GM23338 (cell line): ENCODE data around the gene BDKRB1. TPM values are rescaled to one million over a fixed set of nuclear protein-coding genes. Genes with fewer than 3 reads are reported as not detected.

Experiments
- ATAC-seq: fragments of 200-7000 bp; cut with Tn5 transposase; 3 replicates; pipeline ENCODE4 v1.9.1; 2020
- DNase-seq: peaks from one replicate; pipeline ENCODE4 v3.0.0-alpha.2; 2015; ENCODE audit warnings: low spot score
- H2AFZ ChIP-seq: fragments of 200-600 bp; sonication (generic); 2 replicates; pipeline ENCODE4 v1.8.0; 2016; ENCODE audit warnings: antibody characterized with exemption, mild to moderate bottlenecking, moderate library complexity
- H3F3A ChIP-seq: fragments of 200-600 bp; sonication (generic); replicated peaks from 2 replicates; pipeline ENCODE4 v1.8.0; 2017; ENCODE audit warnings: antibody characterized with exemption, mixed run types, low read depth
- H3K27ac ChIP-seq: fragments of 200-600 bp; sonication (generic); 2 replicates; pipeline ENCODE4 v1.6.1; 2016; ENCODE audit warnings: low read depth
- H3K27me3 ChIP-seq: fragments of 200-600 bp; sonication (generic); 2 replicates; pipeline ENCODE4 v1.8.0; 2016; ENCODE audit warnings: mild to moderate bottlenecking, mixed run types, moderate library complexity; ENCODE audit not compliant: insufficient read depth
- H3K36me3 ChIP-seq: fragments of 200-600 bp; sonication (generic); 2 replicates; pipeline ENCODE4 v1.8.0; 2016; ENCODE audit warnings: mild to moderate bottlenecking; ENCODE audit not compliant: insufficient read depth
- H3K4me1 ChIP-seq: fragments of 200-600 bp; sonication (generic); 2 replicates; pipeline ENCODE4 v1.8.0; 2016; ENCODE audit warnings: mild to moderate bottlenecking, moderate library complexity; ENCODE audit not compliant: insufficient read depth
- H3K4me2 ChIP-seq: fragments of 200-600 bp; sonication (generic); 2 replicates; pipeline ENCODE4 v1.7.1; 2017; ENCODE audit warnings: mixed run types
- H3K4me3 ChIP-seq: fragments of 200-600 bp; sonication (generic); 2 replicates; pipeline ENCODE4 v1.6.1; 2016; ENCODE audit warnings: mixed run types
- H3K79me2 ChIP-seq: fragments of 200-600 bp; sonication (generic); replicated peaks from 2 replicates; pipeline ENCODE4 v1.8.0; 2017; ENCODE audit warnings: mild to moderate bottlenecking; ENCODE audit not compliant: insufficient read depth
- H3K9me2 ChIP-seq: fragments of 200-600 bp; sonication (generic); 2 replicates; pipeline ENCODE4 v1.8.0; 2017; ENCODE audit not compliant: insufficient read depth
- H4K20me1 ChIP-seq: fragments of 200-600 bp; sonication (generic); replicated peaks from 2 replicates; pipeline ENCODE4 v1.8.0; 2017; ENCODE audit warnings: mild to moderate bottlenecking; ENCODE audit not compliant: insufficient read depth
- H3K27ac Mint-ChIP-seq: 2 replicates; pipeline ENCODE4 v1.8.0; 2020; ENCODE audit warnings: inconsistent platforms, mild to moderate bottlenecking, moderate library complexity, mixed read lengths
- H3K27me3 Mint-ChIP-seq: 3 replicates; pipeline ENCODE4 v1.8.0; 2022; ENCODE audit warnings: low read depth, mild to moderate bottlenecking, moderate library complexity, mixed read lengths, inconsistent platforms; ENCODE audit not compliant: insufficient read depth, poor library complexity
- H3K36me3 Mint-ChIP-seq: 3 replicates; pipeline ENCODE4 v1.8.0; 2021; ENCODE audit warnings: low read depth, mild to moderate bottlenecking, inconsistent platforms, moderate library complexity, mixed read lengths
- H3K4me1 Mint-ChIP-seq: 3 replicates; pipeline ENCODE4 v1.8.0; 2020; ENCODE audit warnings: mild to moderate bottlenecking, inconsistent platforms, mixed read lengths
- H3K4me3 Mint-ChIP-seq: 3 replicates; pipeline ENCODE4 v1.8.0; 2021; ENCODE audit warnings: moderate library complexity, mild to moderate bottlenecking, inconsistent platforms, mixed read lengths
- H3K9me3 Mint-ChIP-seq: 3 replicates; pipeline ENCODE4 v1.8.0; 2020; ENCODE audit warnings: moderate library complexity, mild to moderate bottlenecking, inconsistent platforms, mixed read lengths
- EZH2phosphoT487 ChIP-seq: fragments of 200-600 bp; sonication (generic); IDR thresholded peaks from one replicate; pipeline ENCODE4 v1.8.1; 2018; ENCODE audit warnings: antibody characterized with exemption; ENCODE audit not compliant: unreplicated experiment
- JUNB ChIP-seq: IDR thresholded peaks from one replicate; pipeline ENCODE4 v1.6.1; 2016; ENCODE audit warnings: antibody characterized with exemption; ENCODE audit not compliant: unreplicated experiment
- NANOG ChIP-seq: IDR thresholded peaks from 2 replicates; pipeline ENCODE4 v1.6.1; 2016; ENCODE audit warnings: antibody characterized with exemption, borderline replicate concordance
- POLR2AphosphoS5 ChIP-seq: IDR thresholded peaks from 2 replicates; pipeline ENCODE4 v1.6.1; 2016; ENCODE audit warnings: antibody characterized with exemption, low read depth
- ZNF114 ChIP-seq: fragments of 250-450 bp; sonication (Bioruptor Pico); IDR thresholded peaks from 2 replicates; pipeline ENCODE4 v1.5.0; 2020; ENCODE audit warnings: mild to moderate bottlenecking, moderate library complexity
- polyA plus RNA-seq: library from polyadenylated mRNA; unstranded; fragments of >200 nt; fragmentation: Nextera tagmentation; extraction: Ambion mirVana; gene quantifications from 2 replicates; pipeline ENCODE4 v1.2.1, GENCODE V29; 2016
- total RNA-seq: library from RNA; depleted of rRNA; stranded (reverse); fragments of >200 nt; shearing (Covaris generic); gene quantifications from 2 replicates; pipeline ENCODE4 v1.2.3, GENCODE V29; 2014
- TF ChIP-seq, protein P1 (sequence below): IDR thresholded peaks from one replicate; pipeline ENCODE4 v1.6.1; 2018; ENCODE audit warnings: antibody characterized with exemption; ENCODE audit not compliant: unreplicated experiment
- TF ChIP-seq, protein P2 (sequence below): fragments of 250-450 bp; sonication (Bioruptor Pico); IDR thresholded peaks from 2 replicates; pipeline ENCODE4 v1.5.0; 2020; ENCODE audit warnings: mild to moderate bottlenecking, moderate library complexity
- TF ChIP-seq, protein P3 (sequence below): IDR thresholded peaks from 2 replicates; pipeline ENCODE4 v1.6.1; 2016; ENCODE audit warnings: antibody characterized with exemption
- TF ChIP-seq, protein P4 (sequence below), 2 experiments: fragments of 200-600 bp in 1 of 2; sonication (generic) in 1 of 2; conservative IDR thresholded peaks; 2 replicates each; pipeline versions ENCODE4 v1.5.1 to v1.6.1; 2016 to 2017; ENCODE audit warnings: antibody characterized with exemption in 2 of 2, low read depth in 2 of 2, mild to moderate bottlenecking in 2 of 2, moderate library complexity in 1 of 2

Gene BDKRB1
- total and polyA plus RNA-seq, 2 experiments from 2014 or later = not detected

DNA sequence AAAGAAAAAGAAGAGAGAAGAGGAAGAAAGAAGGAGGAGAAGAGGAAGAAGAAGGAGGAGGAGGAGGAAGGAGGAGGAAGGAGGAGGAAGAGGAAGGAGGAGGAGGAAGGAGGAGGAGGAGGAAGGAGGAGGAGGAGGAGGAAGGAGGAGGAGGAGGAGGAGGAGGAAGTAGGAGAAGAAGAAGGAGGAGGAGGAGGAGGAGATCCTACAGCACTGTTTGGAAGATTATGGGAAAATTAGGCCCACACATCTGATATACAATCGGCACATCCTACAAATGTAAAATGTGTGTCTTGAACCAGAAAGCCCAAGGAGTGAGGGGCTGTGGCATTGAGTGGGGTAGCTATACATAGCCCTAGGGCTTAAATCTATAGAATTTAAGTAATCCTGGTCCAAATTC is 39.4 kb upstream of the BDKRB1 start:
- peaks cover 2% of the 10 kb centered on the region; the same call in 1 of the 3 replicates for H3K4me1 Mint-ChIP-seq
- Histone ChIP-seq H4K20me1 (no peaks in the 10 kb centered on the region), H3K4me2 (no peak overlapping the region), H3K27me3 (no peaks in the 10 kb centered on the region), H2AFZ (no peak overlapping the region), H3F3A (no peaks in the 10 kb centered on the region), H3K4me3 (no peak overlapping the region), H3K9me2 (no peaks in the 10 kb centered on the region), H3K27ac (no peak overlapping the region), H3K36me3 (no peaks in the 10 kb centered on the region), H3K79me2 (no peaks in the 10 kb centered on the region), H3K4me1 (no peaks in the 10 kb centered on the region)
- TF ChIP-seq POLR2AphosphoS5 = no peak
- TF ChIP-seq, protein P1, sequence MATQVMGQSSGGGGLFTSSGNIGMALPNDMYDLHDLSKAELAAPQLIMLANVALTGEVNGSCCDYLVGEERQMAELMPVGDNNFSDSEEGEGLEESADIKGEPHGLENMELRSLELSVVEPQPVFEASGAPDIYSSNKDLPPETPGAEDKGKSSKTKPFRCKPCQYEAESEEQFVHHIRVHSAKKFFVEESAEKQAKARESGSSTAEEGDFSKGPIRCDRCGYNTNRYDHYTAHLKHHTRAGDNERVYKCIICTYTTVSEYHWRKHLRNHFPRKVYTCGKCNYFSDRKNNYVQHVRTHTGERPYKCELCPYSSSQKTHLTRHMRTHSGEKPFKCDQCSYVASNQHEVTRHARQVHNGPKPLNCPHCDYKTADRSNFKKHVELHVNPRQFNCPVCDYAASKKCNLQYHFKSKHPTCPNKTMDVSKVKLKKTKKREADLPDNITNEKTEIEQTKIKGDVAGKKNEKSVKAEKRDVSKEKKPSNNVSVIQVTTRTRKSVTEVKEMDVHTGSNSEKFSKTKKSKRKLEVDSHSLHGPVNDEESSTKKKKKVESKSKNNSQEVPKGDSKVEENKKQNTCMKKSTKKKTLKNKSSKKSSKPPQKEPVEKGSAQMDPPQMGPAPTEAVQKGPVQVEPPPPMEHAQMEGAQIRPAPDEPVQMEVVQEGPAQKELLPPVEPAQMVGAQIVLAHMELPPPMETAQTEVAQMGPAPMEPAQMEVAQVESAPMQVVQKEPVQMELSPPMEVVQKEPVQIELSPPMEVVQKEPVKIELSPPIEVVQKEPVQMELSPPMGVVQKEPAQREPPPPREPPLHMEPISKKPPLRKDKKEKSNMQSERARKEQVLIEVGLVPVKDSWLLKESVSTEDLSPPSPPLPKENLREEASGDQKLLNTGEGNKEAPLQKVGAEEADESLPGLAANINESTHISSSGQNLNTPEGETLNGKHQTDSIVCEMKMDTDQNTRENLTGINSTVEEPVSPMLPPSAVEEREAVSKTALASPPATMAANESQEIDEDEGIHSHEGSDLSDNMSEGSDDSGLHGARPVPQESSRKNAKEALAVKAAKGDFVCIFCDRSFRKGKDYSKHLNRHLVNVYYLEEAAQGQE = no peak
- TF ChIP-seq, protein P2, sequence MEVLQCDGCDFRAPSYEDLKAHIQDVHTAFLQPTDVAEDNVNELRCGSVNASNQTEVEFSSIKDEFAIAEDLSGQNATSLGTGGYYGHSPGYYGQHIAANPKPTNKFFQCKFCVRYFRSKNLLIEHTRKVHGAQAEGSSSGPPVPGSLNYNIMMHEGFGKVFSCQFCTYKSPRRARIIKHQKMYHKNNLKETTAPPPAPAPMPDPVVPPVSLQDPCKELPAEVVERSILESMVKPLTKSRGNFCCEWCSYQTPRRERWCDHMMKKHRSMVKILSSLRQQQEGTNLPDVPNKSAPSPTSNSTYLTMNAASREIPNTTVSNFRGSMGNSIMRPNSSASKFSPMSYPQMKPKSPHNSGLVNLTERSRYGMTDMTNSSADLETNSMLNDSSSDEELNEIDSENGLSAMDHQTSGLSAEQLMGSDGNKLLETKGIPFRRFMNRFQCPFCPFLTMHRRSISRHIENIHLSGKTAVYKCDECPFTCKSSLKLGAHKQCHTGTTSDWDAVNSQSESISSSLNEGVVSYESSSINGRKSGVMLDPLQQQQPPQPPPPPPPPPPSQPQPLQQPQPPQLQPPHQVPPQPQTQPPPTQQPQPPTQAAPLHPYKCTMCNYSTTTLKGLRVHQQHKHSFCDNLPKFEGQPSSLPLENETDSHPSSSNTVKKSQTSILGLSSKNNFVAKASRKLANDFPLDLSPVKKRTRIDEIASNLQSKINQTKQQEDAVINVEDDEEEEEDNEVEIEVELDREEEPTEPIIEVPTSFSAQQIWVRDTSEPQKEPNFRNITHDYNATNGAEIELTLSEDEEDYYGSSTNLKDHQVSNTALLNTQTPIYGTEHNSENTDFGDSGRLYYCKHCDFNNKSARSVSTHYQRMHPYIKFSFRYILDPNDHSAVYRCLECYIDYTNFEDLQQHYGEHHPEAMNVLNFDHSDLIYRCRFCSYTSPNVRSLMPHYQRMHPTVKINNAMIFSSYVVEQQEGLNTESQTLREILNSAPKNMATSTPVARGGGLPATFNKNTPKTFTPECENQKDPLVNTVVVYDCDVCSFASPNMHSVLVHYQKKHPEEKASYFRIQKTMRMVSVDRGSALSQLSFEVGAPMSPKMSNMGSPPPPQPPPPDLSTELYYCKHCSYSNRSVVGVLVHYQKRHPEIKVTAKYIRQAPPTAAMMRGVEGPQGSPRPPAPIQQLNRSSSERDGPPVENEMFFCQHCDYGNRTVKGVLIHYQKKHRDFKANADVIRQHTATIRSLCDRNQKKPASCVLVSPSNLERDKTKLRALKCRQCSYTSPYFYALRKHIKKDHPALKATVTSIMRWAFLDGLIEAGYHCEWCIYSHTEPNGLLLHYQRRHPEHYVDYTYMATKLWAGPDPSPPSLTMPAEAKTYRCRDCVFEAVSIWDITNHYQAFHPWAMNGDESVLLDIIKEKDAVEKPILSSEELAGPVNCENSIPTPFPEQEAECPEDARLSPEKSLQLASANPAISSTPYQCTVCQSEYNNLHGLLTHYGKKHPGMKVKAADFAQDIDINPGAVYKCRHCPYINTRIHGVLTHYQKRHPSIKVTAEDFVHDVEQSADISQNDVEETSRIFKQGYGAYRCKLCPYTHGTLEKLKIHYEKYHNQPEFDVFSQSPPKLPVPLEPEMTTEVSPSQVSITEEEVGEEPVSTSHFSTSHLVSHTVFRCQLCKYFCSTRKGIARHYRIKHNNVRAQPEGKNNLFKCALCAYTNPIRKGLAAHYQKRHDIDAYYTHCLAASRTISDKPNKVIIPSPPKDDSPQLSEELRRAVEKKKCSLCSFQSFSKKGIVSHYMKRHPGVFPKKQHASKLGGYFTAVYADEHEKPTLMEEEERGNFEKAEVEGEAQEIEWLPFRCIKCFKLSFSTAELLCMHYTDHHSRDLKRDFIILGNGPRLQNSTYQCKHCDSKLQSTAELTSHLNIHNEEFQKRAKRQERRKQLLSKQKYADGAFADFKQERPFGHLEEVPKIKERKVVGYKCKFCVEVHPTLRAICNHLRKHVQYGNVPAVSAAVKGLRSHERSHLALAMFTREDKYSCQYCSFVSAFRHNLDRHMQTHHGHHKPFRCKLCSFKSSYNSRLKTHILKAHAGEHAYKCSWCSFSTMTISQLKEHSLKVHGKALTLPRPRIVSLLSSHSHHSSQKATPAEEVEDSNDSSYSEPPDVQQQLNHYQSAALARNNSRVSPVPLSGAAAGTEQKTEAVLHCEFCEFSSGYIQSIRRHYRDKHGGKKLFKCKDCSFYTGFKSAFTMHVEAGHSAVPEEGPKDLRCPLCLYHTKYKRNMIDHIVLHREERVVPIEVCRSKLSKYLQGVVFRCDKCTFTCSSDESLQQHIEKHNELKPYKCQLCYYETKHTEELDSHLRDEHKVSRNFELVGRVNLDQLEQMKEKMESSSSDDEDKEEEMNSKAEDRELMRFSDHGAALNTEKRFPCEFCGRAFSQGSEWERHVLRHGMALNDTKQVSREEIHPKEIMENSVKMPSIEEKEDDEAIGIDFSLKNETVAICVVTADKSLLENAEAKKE = no peak
- TF ChIP-seq JUNB = no peak
- TF ChIP-seq EZH2phosphoT487 = no peak
- no peak for TF ChIP-seq NANOG
- TF ChIP-seq, protein P3, sequence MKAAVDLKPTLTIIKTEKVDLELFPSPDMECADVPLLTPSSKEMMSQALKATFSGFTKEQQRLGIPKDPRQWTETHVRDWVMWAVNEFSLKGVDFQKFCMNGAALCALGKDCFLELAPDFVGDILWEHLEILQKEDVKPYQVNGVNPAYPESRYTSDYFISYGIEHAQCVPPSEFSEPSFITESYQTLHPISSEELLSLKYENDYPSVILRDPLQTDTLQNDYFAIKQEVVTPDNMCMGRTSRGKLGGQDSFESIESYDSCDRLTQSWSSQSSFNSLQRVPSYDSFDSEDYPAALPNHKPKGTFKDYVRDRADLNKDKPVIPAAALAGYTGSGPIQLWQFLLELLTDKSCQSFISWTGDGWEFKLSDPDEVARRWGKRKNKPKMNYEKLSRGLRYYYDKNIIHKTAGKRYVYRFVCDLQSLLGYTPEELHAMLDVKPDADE = no peak
- TF ChIP-seq ZNF114 (CRISPR knock-in tag) = no peak
- TF ChIP-seq, protein P4, sequence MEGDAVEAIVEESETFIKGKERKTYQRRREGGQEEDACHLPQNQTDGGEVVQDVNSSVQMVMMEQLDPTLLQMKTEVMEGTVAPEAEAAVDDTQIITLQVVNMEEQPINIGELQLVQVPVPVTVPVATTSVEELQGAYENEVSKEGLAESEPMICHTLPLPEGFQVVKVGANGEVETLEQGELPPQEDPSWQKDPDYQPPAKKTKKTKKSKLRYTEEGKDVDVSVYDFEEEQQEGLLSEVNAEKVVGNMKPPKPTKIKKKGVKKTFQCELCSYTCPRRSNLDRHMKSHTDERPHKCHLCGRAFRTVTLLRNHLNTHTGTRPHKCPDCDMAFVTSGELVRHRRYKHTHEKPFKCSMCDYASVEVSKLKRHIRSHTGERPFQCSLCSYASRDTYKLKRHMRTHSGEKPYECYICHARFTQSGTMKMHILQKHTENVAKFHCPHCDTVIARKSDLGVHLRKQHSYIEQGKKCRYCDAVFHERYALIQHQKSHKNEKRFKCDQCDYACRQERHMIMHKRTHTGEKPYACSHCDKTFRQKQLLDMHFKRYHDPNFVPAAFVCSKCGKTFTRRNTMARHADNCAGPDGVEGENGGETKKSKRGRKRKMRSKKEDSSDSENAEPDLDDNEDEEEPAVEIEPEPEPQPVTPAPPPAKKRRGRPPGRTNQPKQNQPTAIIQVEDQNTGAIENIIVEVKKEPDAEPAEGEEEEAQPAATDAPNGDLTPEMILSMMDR (conservative IDR thresholded peaks at IDR 0.05; ENCODE audit: low read depth in 2 of 2) = no peak
- H3K9me3 Mint-ChIP-seq = peaks cover 8% of the 10 kb centered on the region
- no peak for ATAC-seq
- H3K4me3 Mint-ChIP-seq = no peak overlapping the region
- DNase-seq = no peak
- H3K36me3 Mint-ChIP-seq = peaks cover 7% of the 10 kb centered on the region; the same call in 1 of the 3 replicates
- peaks cover 5% of the 10 kb centered on the region for H3K27me3 Mint-ChIP-seq
- H3K27ac Mint-ChIP-seq = no peak overlapping the region
